ENCODE measurements around the gene FURIN.
"Not testable (repeated sequence)": the region's sequence is repeated elsewhere in the genome, so short reads cannot be mapped to it uniquely, and the experiment has no call there.

Gene FURIN

DNA sequence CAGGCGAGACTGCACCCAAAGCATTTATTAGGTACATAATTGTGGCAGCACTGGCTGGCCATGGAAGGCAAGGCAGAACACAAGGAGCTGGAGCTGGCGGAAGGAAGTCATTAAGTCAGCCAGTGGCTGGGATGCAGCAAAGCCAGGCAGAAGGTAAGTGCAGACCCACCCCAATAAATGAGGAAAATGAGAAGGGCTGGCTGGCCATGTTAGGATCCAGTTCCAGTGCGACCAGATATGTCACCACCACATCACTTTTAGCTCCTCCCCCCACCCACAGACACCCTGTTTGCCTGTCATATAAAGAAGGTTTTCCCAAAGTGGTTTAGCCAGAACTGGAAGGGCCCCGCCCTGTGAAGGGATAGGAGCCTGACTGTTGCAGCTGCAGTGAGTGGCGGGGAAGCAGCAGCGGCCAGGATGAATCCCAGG lies at the start of gene FURIN:
TSS of gene FURIN (plus strand) at position 328 of the 429 bp plus-strand sequence. CDS start 7,153 bp downstream, outside the sequence.
- FAIRE-seq (no peak), DNase-seq (ENCODE audit: extremely low spot score, insufficient read length, low read depth) (no peak)

DNA sequence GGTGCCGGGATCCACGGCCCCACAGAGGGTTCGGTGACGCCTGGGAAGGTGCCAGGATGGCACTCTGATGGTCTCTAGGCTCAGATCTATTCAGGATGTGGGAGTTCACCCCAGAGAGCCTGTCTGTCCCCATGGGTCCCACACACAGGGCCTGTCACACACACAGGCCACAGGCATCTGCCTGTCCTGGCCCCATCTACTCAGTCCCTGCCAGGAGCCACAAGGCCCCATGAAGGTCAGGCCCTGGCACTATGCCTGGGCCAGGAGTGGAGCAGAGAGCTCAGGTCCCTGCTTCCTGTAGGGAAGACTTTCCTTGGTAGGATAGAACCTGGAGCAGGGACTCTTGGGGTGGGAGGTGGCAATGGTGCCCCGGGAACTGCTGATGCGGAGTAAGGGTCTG lies 49.0 kb upstream of the FURIN start:
- FAIRE-seq (no peak), DNase-seq (ENCODE audit: extremely low spot score, insufficient read length, low read depth) (no peak)

DNA sequence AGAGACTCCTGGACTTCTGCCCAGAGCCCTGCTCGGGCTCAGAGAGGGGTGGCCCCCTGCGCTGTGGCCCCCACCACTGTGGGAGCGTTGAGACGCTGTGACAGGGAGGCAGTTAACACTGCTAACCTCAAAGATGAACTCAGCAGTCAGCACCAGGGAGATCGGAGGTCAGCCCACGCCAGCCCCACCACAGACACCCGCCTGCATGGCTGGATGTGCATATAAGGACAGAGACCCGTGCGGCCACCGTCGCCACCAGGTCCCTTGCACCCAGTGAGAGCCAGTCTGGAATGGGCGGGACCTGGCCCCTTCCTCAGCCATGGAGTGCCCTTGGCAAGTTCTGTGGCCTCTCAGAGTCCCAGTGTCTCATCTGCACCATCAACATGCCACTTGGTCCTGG lies 48.5 kb upstream of the FURIN start:
- no peak for DNase-seq (ENCODE audit: extremely low spot score, insufficient read length, low read depth)
- FAIRE-seq: no peak

DNA sequence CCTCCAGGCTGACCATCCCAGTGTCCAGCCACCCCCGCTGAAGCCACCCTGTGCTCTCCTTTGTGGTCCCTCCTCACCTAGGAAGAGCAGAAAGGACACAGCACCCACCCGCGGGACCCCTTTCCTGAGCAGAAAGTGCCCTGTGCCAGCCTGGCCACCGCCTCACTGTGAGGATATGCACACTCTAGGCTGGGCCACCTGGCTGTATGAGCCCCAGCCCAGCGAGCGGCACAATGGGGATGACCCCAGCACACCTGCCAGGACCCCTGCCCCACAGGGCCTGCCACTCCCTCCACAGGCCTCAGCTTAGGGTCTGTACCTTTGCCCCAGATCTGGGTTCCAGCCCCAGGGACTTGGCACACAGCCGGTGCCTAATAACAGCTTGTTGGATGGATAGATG lies 47.9 kb upstream of the FURIN start:
- no peak for FAIRE-seq

DNA sequence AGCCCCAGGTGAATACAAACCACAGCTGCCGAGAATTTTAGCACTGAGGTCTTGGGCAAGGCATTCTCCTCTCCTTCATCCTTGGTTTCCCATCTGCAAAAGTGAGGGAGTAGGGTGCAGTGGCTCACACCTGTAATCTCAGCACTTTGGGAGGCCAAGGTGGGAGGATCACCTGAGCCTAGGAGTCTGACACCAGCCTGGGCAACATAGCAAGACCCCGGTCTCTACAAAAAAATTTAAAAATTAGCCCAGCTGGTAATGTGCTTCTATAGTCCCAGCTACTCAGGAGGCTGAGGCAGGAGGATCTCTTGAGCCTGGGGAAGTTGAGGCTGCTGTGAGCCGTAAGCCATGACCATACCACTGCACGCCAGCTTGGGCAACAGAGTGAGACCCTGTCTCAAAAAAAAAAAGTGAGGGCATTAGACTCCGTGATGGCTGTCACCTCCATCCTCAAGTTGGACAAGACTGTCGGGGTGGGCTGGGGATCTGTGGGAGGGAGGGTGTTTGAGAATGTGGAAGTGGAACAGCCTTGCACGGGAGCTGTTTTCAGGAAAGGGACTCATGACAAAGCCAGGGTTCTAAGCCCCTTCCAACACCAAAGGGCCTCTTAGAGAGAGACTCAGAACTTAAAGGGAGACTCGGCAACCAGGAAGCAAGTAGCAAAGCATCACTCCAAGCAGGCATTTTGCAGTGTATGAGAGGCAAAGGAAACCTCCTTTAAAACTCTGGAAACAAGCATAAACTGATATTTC lies 46.0 kb upstream of the FURIN start:
- FAIRE-seq (no peak), DNase-seq (ENCODE audit: extremely low spot score, insufficient read length, low read depth) (no peak)

More for the DNA sequence above, 47.9 kb upstream of the FURIN start:
- DNase-seq (ENCODE audit: extremely low spot score, insufficient read length, low read depth): no peak

DNA sequence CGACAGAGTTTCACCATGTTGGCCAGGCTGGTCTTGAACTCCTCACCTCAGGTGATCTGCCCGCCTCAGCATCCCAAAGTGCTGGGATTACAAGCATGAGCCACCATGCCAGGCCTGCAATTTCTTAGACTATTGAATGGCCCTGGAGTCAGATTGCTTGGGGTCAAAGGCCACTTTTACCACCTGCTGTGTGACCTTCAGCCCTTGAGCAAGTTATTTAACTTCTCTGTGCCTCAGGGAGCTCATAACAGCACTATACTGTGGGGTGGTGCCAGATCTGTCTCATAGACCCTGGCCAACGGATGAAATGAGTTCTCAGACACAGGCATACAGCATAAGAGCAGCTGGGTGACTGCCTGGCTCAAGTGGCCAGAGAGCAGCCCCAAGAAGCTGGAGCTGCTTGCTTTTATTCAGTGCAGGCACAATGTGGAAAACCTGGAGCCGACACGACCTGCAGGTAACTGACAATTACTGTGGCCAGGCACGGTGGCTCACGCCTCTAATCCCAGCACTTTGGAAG lies 44.9 kb upstream of the FURIN start:
- no peak for FAIRE-seq
- no peak for DNase-seq (ENCODE audit: extremely low spot score, insufficient read length, low read depth)

DNA sequence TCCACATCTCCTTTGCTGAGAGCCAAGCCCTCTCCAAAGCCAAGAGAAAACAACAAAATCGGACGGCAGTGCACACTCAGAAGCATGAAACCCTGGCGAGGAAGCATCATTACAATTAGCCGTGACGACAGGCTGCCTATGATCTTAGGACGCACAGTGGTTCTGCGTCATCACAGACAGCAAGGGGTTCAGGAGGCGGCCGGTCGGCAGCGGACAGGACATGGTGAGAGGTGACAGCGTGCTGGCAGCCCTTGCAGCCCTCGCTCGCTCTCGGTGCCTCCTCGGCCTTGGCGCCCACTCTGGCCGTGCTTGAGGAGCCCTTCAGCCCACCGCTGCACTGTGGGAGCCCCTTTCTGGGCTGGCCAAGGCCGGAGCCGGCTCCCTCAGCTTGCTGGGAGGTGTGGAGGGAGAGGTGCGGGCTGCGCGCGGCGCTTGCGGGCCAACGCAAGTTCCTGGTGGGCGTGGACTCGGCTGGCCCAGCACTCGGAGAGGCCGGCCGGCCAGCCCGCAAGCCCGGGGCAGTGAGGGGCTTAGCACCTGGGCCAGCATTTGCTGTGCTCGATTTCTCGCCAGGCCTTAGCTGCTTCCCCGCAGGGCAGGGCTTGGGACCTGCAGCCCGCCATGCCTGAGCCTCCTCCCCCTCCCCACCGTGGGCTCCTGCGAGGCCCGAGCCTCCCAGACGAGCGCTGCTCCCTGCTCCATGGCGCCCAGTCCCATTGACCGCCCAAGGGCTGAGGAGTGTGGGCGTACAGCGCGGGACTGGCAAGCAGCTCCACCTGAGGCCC lies 43.1 kb upstream of the FURIN start:
- not testable (repeated sequence) for FAIRE-seq; DNase-seq (ENCODE audit: extremely low spot score, insufficient read length, low read depth)

DNA sequence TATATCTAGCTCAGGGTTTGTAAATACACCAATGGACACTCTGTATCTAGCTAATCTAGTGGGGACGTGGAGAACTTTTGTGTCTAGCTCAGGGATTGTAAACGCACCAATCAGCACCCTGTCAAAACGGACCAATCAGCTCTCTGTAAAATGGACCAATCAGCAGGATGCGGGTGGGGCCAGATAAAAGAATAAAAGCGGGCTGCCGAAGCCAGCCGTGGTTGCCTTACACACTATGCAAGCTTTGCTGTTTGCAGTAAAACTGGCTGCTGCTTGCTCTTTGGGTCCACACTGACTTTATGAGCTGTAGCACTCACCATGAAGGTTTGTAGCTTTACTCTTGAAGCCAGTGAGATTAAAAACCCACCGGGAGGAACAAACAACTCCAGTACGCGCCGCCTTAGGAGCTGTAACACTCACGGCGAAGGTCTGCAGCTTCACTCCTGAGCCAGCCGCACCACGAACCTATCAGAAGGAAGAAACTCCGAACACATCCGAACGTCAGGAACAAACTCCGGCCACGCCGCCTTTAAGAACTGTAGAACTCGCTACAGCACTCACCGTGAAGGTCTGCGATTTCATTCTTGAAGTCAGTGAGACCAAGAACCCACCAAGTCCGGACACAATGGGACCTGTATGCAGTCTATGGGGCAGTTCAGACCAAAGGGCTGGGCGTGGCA lies 42.0 kb upstream of the FURIN start:
- not testable (repeated sequence) for DNase-seq (ENCODE audit: extremely low spot score, insufficient read length, low read depth); FAIRE-seq

DNA sequence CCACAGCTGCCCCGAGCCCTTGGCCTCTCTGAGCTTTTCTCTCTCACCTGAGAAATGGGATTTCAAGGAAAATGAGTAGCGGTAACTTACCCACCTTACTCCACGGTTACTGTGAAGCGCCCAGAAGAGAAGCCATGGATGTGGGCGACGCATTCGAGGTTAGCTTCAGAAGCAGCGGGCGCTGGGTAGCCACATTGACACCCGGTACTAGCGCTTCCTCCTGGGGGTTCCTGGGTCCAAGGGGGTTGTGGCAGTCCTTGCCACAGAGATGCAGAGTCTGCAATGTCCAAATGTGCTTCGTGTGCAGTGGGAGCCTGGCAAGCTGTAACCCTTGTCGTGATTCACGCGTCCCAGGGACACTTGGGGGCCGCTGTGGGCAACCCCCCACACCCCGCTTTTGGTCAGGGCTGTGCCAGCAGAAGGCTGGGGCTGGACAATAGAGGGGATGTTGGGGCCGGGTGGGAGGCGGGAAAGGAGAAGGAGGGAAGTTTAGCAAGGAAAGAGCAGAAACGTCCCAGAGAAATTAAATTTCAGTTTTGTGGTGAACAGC lies 41.4 kb upstream of the FURIN start:
- no peak for DNase-seq (ENCODE audit: extremely low spot score, insufficient read length, low read depth)
- FAIRE-seq: no peak

DNA sequence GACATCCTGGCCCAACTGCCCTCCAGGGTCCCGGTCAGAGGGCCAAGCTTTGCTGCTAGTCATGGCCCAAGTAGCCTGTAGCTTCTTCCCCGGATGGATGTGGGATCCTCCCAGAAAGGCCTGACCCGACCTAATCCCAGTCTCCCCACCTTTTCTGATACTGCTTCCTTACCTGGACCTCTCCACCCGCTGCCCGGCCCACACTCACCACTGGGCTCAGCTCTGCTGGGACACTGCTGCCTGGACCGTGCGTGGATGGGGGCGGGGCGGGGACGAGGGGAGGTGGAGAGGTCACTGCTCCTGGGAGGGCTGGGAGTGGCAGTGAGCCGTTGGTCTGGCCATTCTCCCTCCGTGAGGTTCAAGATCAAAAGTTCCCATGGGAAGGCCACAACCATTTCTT lies 40.3 kb upstream of the FURIN start:
- DNase-seq (ENCODE audit: extremely low spot score, insufficient read length, low read depth): no peak
- no peak for FAIRE-seq

DNA sequence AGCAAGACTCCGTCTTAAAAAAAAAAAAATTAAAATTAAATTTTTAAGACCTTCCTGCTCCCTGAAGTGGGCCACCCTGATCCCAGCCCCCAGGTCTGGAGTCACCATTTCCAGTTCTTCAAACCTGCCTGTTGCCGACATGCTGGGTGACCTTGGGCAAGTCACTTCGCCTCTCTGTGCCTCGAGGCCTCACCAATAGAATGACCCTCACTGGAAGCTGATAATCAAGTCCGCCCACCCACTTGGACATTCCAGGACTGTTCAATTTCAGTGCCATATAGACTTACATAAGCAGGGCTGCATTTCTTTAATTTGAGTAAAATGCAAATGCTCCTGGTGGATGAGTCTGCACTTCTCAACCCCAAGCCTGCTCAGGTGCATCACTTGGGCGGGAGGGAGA lies 39.3 kb upstream of the FURIN start:
- DNase-seq (ENCODE audit: extremely low spot score, insufficient read length, low read depth) (no peak), FAIRE-seq (no peak)

DNA sequence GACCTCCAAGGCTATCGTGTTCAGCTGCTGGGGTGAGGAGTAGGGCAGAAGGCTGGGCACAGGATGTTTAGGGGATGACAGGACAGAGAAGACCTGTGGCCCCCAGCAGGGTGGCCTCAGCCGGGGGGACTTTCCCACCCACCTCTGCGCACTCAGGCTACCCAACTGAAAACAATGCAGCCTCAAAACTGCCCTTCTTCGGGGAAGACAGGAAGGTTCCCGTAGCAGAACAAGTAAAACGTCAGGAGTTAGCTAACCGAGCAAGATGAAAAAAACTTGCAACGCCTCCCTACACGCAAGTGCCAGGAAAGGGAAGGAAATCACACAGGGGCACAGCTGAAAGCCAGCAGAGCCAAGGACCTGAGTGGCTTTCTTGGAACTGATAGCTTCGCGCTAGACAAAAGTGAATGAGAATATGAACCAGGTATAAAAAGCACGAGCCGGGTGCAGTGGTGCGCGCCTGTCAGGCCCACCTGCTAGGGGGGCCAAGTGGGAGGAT lies 38.4 kb upstream of the FURIN start:
- peak; percentile 73 for FAIRE-seq

DNA sequence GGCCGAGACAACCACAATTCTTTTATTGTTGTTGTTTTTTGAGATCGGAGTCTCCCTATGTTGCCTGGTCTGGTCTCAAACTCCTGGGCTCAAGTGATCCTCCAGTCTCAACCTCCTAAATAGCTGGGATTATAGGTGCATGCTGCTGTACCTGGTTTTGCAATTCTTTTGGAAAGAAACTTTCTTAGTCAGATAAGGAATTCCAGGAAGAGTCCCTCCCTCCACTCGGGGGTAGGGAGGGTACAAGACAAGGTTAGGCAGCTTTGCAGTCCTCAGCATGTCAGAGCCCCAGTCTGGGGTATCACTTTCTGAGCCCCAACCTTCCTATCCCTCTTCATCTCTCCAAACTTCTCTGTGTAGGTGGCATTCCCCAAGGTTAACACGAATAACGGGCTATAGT lies 33.8 kb upstream of the FURIN start:
- DNase-seq (ENCODE audit: extremely low spot score, insufficient read length, low read depth) (no peak), FAIRE-seq (no peak)

More for the DNA sequence above, 38.4 kb upstream of the FURIN start:
- no peak for DNase-seq (ENCODE audit: extremely low spot score, insufficient read length, low read depth)

DNA sequence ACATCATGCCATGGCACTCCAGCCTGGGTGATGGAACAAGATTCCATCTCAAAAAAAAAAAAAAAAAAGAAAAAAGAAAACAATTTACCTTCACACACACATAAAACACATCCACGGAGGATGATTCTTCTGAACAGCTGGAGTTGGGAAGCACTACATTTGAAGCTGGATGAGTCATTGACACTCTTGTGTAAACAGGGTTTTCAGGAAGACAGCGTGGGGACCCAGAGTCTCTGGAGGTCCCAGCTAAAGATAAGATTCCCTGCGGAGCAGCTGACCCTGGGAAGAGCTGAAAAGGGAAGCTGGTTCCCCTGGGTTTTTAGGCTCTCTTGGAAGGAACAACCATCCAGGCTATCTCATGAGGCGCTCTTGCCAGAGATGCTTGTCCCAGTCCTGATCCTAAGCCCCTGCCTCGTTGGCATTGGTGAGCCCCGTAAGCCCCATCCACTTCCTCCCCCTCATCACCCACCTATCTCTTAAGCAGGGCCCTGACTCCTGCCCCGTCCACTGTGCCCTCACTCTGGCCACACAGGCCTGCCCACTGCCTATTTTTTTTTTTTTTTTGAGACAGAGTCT lies 32.0 kb upstream of the FURIN start:
- DNase-seq (ENCODE audit: extremely low spot score, insufficient read length, low read depth) (no peak), FAIRE-seq (no peak)

DNA sequence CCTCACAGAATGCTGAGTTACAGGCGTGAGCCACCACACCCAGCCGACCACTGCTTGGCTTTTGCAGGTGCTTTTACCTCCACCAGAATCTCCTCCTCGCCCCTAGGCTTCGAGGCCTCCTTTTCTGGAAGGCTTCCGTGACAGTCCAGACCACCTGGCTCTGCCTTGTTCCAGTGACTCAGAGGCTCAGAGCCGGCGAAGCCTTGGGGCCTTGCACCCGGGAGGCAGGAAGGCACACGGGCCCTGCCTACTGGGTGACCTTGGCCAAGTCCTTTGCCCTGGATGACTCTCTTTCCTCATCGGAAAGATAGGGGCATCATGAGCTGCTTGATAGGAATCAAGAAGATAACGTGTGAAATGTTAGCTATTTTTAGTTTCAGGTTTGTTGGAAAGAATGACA lies 31.3 kb upstream of the FURIN start:
- no peak for FAIRE-seq

DNA sequence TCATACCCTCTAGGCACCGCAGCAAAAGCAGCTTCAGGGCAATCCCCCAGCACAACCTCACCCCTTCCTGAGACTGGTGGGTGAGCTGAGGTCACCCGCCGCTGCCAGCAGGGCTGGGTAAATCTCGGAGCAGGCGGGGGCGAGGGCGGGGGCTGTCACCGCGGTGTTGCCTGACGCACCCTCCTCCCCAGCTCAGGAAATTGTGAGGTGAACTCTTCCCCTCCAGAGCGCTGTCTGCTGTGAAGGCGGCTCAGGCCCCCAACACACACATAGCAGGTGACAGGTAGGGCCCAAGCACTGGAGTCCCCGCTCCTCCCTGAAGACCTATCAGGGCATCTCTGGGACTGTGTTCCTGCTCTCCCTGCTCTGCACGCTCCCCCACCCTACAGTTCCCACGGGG lies 30.2 kb upstream of the FURIN start:
- DNase-seq (ENCODE audit: extremely low spot score, insufficient read length, low read depth) (no peak), FAIRE-seq (no peak)

More for the DNA sequence above, 31.3 kb upstream of the FURIN start:
- no peak for DNase-seq (ENCODE audit: extremely low spot score, insufficient read length, low read depth)

DNA sequence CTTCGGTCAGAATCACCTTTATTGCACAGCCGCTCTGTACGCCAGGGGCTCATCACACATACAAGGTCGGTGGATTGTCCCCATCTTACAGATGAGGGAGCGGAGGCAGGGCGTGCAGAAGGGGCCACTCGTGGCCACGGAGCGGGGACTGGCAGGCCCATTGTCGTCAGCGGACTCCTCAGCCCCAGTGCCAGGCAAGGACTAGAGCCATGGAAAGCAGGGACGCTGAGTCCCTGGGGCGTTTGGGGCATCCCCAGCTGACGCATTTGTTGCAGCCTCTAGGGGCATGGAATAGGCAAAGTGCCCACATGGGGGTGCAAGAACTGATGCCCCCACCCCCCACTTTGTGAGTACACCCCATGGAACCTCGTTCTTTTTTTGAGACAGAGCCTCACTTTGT lies 29.8 kb upstream of the FURIN start:
- DNase-seq (ENCODE audit: extremely low spot score, insufficient read length, low read depth): no peak
- FAIRE-seq: no peak

DNA sequence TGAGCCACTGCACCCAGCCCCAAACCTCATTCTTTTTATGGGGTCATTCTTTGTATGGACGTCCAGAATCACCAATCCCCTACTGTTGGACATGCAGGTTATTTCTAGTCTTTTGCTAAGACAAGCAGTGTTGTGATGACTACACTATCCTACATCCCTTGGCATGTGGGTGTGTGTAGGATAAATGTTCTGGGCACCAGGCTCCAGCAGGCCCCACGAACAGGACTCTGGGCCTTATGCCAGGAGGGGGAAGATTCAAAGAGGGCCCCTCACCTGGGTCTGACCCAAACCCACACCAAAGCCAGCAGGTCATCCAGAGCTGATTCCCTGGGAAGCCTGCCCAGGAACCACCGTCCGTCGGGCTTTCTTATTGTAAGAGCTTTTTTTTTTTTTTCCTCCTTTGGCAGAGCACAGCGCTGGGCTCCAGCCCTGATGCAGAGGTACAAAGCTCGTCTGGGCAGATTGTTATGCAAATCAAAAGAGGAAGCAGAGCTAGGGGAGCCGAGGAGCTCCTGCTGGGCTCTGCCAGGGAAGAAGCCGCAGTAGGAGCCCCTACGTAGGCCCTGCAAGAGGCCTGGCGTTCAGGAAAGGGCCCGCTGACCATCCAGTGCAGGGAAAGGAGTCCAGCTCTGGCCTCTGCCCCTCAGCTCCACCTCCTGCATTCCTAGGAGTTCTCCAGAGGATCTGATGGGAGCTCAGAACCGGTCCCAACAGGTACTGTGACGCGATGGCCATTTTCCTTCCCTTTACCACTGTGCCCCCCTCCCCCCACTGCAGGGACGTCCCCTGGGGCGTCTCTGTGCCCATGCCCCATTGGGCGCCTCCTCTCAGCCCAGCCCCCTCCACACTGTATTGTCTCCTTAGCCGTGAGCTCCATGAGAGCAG lies 29.0 kb upstream of the FURIN start:
- DNase-seq (ENCODE audit: extremely low spot score, insufficient read length, low read depth) (no peak), FAIRE-seq (peak; percentile 77)
